HUES6 (cell line): ENCODE data around the gene ESRRA.
A peak's percentile ranks its signal among the peaks of the same experiment; 100 is the strongest.

Experiments
- H3K27ac ChIP-seq: 2 replicates; pipeline ENCODE4 v1.7.0; 2013; ENCODE audit warnings: low read depth, mild to moderate bottlenecking, low read length, inconsistent platforms
- H3K27me3 ChIP-seq: 2 replicates; pipeline ENCODE4 v1.6.1; 2013; ENCODE audit warnings: low read length; ENCODE audit not compliant: control insufficient read depth, insufficient read depth
- H3K36me3 ChIP-seq: 2 replicates; pipeline ENCODE4 v1.6.1; 2013; ENCODE audit warnings: low read length; ENCODE audit not compliant: control insufficient read depth, insufficient read depth
- H3K4me1 ChIP-seq: 2 replicates; pipeline ENCODE4 v1.6.1; 2013; ENCODE audit warnings: low read length; ENCODE audit not compliant: control insufficient read depth, insufficient read depth
- H3K4me3 ChIP-seq: 2 replicates; pipeline ENCODE4 v1.5.1; 2013; ENCODE audit warnings: low read depth, low read length
- H3K9ac ChIP-seq: one replicate; pipeline ENCODE4 v1.6.1; 2013; ENCODE audit warnings: mild to moderate bottlenecking, low read length
- H3K9me3 ChIP-seq: 2 replicates; pipeline ENCODE4 v1.6.1; 2013; ENCODE audit warnings: low read depth, low read length; ENCODE audit not compliant: control insufficient read depth, insufficient read depth

The ESRRA gene

DNA sequence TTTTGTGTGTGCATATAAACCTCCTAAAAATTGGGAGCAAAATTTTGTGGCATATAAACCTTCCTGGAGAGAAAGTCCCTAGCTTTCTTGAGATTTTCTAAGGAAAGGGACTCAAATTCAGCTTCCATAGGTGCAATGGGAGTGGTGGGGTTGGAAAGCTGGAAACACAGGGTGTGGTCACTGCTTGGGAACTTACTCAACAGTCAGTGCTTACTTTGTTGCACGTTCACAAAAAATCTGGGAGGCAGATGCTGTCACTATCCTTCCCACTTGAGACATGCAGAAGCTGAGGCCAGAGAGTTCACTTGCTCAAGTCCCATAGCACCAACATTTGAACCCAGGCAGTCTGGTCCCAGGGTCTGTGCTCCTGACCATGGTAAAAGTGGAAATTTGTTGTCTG lies 9.1 kb upstream of the ESRRA start:
- Histone ChIP-seq H3K9me3 (no peaks in the 10 kb centered on the region), H3K4me1 (peaks cover 11% of the 10 kb centered on the region), H3K36me3 (no peaks in the 10 kb centered on the region), H3K9ac (no peak overlapping the region), H3K27me3 (peaks cover 98% of the 10 kb centered on the region), H3K4me3 (no peak overlapping the region), H3K27ac (no peak overlapping the region)

GRCh38 chr11:64296830-64297698 lies 8.3 kb upstream of the ESRRA start:
- H3K27me3 ChIP-seq = peaks cover 97% of the 10 kb centered on the region
- H3K9ac ChIP-seq = no peak overlapping the region
- no peak overlapping the region for H3K4me3 ChIP-seq
- no peaks in the 10 kb centered on the region for H3K36me3 ChIP-seq
- H3K27ac ChIP-seq = no peak overlapping the region
- peaks cover 11% of the 10 kb centered on the region for H3K4me1 ChIP-seq
- no peaks in the 10 kb centered on the region for H3K9me3 ChIP-seq

GRCh38 chr11:64297699-64298358 lies 7.5 kb upstream of the ESRRA start:
- Histone ChIP-seq H3K9me3 (no peaks in the 10 kb centered on the region), H3K4me1 (peaks cover 11% of the 10 kb centered on the region), H3K9ac (no peak overlapping the region), H3K27me3 (peaks cover 89% of the 10 kb centered on the region), H3K27ac (no peak overlapping the region), H3K4me3 (no peak overlapping the region), H3K36me3 (no peaks in the 10 kb centered on the region)

GRCh38 chr11:64298966-64299846 lies 6.1 kb upstream of the ESRRA start:
- Histone ChIP-seq H3K4me1 (peaks cover 15% of the 10 kb centered on the region), H3K27me3 (peaks cover 75% of the 10 kb centered on the region), H3K36me3 (no peaks in the 10 kb centered on the region), H3K4me3 (peak overlapping the region; percentile 50), H3K27ac (no peak overlapping the region), H3K9me3 (no peaks in the 10 kb centered on the region), H3K9ac (no peak overlapping the region)

DNA sequence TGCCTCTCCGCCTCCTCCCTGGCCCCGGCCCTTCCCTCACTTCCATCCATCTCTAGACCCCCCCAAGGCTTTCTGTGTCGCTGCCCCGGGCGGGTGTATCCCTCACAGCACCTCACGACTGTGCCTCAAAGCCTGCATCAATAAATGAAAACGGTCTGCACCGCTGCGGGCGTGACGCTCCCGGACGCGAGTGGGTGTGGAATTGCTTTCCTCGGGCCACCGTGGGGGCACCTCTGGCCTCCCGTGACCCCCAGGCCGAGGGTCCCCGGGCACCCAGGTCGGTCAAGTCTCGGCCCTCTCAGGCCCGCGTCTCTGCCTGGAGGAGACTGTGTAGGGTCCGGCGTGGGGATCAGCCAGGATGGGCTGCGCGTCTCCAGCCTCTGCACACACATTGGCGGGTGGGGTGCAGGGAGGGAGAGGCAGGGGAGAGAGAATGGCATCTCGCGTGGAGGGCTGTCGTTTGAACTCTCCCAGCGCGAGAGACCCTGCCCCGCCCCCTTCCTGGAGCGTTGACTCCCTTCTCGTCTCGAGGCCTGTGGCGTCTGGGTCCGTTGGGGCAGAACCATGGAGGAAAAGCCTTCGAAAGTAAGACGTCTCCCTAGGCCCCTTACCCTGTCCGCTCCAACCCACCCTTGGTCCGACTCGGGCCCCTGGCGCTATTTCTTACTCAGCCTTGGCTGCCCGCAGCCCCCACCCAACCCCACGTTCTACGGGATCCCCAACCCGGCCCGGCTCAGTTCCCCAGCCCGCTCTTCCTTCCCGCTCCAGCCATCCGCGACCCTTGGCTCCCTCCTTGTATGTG lies 5.3 kb upstream of the ESRRA start, which contains the start of gene CATSPERZ:
CATSPERZ (plus strand) TSS at position 512 of the 802 bp plus-strand sequence; CDS start at position 565, 53 bp downstream.
- peaks cover 67% of the 10 kb centered on the region for H3K27me3 ChIP-seq
- H3K4me3 ChIP-seq = peak within 1 kb of the TSS; percentile 50
- no peaks in the 10 kb centered on the region for H3K9me3 ChIP-seq
- no peaks in the 10 kb centered on the region for H3K36me3 ChIP-seq
- peaks cover 15% of the 10 kb centered on the region for H3K4me1 ChIP-seq
- no peak within 1 kb of the TSS for H3K9ac ChIP-seq
- no peak within 1 kb of the TSS for H3K27ac ChIP-seq

DNA sequence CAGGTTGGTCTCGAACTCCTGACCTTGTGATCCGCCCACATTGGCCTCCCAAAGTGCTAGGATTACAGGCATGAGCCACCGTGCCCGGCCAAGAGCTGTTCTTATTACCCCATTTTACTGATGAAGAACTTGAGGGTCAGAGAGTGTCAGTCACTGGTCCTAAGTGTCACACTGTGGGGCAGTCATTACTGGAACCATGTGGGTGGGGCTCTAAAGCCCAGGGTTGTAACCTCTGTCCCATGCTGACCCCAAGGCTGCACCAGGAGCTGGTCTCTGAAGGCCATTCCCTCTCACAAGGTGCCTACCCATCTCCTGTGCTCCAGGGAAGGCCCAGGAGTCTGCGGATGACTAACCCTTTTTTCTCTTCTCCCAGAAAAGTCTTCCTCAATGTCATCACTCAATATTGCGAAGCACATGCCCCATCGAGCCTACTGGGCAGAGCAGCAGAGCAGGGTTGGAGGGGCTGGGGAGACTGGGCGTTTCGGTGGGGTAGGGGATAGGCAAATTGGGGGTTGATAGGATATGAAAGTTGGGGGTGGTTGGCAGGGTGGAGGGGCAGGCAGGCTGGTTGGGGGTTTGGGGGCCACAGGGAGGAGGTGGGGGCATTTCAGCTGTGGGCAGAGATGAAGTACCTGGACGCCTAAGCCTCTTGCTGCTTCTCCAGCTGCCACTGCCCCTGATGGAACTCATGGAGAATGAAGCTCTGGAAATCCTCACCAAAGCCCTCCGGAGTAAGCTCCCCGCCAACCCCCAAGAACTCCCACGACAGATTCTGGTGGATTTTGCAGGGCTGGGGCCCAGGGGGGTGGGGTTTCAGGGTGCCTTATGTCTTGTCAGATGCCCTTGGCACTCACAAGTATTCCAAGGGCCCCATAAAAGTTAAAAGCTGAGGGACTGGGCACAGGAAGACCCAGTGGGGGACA lies 2.0 kb upstream of the ESRRA start:
- Histone ChIP-seq H3K36me3 (peaks cover 5% of the 10 kb centered on the region; the same call in 1 of the 2 replicates), H3K4me3 (peak overlapping the region; percentile 70; the same call in 1 of the 2 replicates), H3K9me3 (no peaks in the 10 kb centered on the region), H3K4me1 (peaks cover 24% of the 10 kb centered on the region), H3K27me3 (peaks cover 34% of the 10 kb centered on the region), H3K9ac (no peak overlapping the region), H3K27ac (no peak overlapping the region)

- peak overlapping the region; percentile 70 for H3K4me3 ChIP-seq
- H3K4me1 ChIP-seq = peaks cover 24% of the 10 kb centered on the region
- H3K36me3 ChIP-seq = peaks cover 5% of the 10 kb centered on the region; the same call in 1 of the 2 replicates
- no peaks in the 10 kb centered on the region for H3K9me3 ChIP-seq
- H3K27ac ChIP-seq = no peak overlapping the region
- no peak overlapping the region for H3K9ac ChIP-seq
- H3K27me3 ChIP-seq = peaks cover 28% of the 10 kb centered on the region
These were observed 1.4 kb upstream of the ESRRA start for GRCh38 chr11:64304032-64304315.

DNA sequence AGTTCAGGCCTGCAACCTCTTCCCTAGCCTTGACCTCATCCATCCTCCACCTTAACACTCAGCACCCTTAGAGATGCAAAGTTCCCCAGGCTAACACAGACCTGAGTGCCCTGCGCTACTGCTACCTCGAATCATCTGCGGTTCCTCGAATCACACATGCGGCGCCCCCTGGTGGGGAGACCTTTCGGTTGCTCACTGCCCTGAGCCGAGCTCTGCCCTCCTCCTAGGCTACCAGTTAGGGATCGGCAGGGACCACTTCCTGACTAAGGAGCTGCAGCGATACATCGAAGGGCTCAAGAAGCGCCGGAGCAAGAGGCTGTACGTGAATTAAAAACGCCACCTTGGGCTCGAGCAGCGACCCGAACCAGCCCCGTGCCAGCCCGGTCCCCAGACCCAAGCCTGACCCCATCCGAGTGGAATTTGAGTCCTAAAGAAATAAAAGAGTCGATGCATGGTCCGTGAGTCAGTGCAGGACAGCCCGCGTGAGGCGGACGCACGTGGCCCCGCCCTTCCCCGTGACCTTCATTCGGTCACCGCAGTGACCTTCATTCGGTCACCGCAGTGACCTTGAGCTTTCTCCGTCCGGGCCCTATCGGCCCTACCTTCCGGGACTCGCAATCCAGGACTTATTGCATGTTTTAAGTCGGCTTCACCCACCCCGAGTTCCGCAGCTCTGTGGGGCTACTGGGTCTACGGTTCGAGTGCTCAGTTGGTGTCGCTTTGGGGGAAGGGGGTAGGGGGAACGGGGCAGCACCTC lies 830 bp upstream of the ESRRA start:
- Histone ChIP-seq H3K4me1 (peaks cover 24% of the 10 kb centered on the region), H3K27ac (peak overlapping the region; percentile 90), H3K27me3 (peaks cover 23% of the 10 kb centered on the region), H3K4me3 (peak overlapping the region; percentile 70), H3K9me3 (no peaks in the 10 kb centered on the region), H3K36me3 (peaks cover 5% of the 10 kb centered on the region; the same call in 1 of the 2 replicates), H3K9ac (peak overlapping the region; percentile 91)
